GM19043 (cell line): Measurements from ENCODE around the gene UNC5B.
"Not testable (repeated sequence)": the region's sequence is repeated elsewhere in the genome, so short reads cannot be mapped to it uniquely, and the experiment has no call there.

Source experiments
- ATAC-seq: cut with Tn5 transposase; IDR thresholded peaks from one replicate; pipeline ENCODE4 v1.9.1; 2021; ENCODE audit warnings: low read depth; ENCODE audit not compliant: unreplicated experiment

UNC5B gene

GRCh38 chr10:71265201-71265575 lies 52.8 kb downstream of the UNC5B start:
- ATAC-seq = no peak

DNA sequence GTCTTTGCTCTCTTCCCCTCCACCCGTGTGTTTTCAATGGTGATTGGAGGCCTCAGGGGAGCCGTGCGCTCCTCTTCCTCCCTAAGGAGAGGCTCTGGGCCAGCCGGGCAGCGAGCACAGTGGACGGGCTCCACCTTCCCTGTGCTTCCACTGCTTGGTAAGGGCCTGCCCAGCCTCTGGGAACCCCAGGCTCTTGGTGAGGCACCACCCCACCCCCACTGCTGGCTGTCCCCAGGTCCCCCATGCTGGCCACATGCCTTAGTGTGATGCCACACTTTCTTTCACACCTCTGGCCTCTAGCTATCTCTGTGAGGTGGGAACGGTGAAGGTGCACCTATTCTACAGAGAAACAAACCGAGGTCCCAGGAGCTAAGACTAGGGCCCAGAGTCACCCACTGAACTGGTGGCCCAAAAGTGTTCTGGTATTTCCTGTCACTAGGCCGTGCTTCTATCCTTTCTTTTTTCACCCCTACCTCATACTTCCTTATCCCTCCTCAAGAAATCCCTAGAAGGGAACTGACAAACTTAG lies 53.3 kb downstream of the UNC5B start:
- no peak for ATAC-seq

GRCh38 chr10:71266147-71266917 lies 54.0 kb downstream of the UNC5B start:
- no peak for ATAC-seq

DNA sequence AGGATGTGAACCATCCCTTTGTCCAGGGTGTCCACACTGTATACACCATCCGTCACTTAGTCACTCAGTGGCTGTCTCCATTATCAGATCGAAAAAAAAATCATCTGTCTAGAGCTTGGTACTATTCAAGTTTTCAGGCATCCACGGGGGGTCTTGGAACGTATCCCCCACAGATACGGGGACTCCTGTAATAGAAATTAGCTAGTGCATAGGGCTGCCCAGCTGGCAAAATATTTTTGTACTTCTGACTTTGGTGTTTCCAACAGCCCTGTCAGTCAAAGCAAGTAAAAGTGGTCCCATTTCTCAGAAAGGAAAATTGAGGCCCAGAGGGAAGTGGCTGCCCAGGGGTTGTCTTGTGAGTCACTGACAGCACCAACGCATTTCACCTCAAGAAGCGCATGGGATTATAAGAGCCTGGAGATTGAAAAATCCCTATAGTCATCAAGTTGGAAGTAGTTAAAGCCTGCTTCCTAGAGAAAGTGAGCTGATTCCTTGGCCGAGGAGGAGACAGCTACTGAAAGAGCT lies 54.6 kb downstream of the UNC5B start:
- ATAC-seq = no peak

GRCh38 chr10:71267508-71268240 lies 55.3 kb downstream of the UNC5B start:
- no peak for ATAC-seq

DNA sequence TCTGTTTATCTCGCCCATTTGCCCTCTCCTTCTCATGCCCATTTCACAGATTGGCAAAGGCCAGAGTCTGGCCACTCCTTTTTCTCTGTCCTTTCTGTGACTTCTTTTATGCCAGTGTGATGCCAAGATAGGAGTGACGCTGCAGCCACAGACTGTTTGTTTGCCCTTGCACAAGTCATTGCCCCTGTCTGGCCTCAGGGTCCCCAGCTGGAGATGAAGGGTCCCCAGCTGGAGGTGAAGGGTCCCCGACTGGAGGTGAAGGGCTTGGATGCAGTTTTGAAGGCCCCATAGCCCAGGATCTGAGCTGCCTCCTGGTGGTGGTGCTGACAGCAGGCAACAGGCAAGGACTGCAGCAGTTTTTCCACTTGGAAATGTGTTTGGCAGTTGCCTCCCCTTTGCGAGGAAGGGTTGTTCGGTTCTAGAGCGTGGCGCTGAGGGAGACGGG lies 55.9 kb downstream of the UNC5B start:
- ATAC-seq = no peak

DNA sequence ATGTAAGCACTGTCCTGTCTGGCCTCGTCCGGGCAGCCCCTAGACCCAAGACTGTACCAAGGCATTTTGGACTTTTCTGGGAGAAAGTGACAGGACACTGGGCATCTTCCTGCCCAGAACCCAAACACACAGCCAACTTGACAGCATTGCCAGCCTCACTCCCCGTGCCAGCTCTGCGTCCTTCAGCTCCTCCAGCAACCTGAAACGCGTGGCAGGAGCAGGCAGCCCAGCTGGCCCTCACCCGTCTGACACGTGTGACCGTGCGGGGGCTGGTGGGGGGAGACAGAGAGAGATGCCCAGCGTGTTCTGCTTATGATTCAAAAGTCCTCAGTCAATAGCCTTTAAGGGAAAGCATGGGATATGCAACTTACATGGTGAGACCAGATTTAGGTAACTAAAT lies 56.4 kb downstream of the UNC5B start:
- no peak for ATAC-seq

GRCh38 chr10:71269301-71270288 lies 57.2 kb downstream of the UNC5B start:
- no peak for ATAC-seq

DNA sequence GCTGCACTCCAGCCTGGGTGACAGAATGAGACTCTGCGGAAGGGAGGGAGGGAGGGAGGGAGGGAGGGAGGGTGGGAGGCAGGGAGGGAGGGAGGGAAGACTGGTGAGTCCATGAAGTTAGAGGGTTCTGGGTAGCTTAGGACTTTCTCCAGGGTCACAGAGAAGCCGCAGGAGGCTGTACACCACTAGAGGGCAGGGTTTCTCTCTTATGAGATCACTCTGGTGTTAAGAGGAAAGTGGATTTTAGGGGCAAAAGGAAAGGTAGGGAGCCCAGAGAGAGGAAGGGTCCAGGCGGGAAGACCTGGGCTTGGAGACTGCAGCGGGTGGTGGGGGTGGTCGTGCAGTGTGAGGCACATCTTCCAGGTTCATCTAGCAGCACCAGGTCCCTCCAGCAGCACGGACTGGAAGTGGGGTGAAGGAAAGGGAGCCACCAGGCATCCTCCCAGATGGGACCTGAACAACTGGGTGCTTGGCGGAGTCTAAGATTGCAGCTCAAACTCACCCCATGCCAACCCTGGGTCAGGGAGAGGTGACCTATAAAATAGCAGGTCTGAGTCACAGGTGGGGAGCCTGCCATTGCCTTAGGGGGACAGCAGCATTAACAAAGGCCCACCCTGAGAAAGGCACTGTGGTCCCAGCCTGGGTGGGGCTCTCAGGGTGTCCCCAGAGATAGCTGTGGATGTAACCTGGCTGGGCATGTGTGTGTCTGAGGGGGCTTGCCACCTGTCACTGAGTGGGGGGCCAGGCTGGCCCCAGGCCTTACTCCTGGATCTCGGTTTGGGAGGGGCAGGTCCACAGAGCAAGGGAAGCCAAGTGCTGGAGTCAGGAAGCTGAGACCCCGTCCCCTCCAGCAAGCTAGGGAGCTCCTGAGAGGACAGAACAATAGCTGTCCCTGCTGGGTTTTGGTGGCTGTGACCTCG lies 58.2 kb downstream of the UNC5B start:
- ATAC-seq = no peak

- ATAC-seq = no peak
Observed at GRCh38 chr10:71271662-71272055, 59.3 kb downstream of the UNC5B start.

DNA sequence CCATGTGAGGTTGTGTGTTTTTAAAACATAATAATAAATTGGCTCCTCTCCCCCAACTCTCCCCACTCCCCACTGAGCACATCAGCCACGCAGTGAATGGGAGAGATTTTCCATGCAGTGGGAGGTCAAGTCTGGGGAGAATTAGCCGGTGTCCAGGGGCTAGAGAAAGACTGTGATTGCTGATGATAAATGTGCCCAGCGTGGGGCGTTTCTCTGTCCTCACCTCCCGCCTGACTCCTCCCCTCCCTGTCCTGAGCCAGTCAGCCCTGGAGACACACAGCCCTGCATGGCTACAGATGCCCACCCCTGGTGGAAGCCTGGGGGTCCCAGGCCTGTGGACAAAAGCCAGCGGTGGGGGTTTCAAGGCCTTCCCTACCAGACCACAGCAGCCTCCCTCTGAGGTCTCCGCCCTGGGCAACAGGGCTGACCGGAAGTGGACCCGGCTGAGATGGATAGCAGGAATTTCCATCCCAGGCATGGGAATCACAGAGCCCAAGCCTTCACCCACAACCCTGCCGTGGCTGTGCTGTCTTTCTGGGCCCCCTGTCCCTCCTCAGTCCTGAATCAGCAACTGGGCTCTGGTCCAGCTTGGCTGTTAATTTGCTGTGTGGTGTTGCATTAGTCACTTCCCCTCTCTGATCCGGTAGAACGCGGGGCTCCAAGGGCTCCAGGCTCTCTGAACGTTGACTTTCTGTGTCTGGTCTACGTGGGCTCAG lies 59.8 kb downstream of the UNC5B start:
- ATAC-seq = no peak

- not testable (repeated sequence) for ATAC-seq
Observed at GRCh38 chr10:71272974-71273373, 60.6 kb downstream of the UNC5B start.

- ATAC-seq = no peak
Observed at GRCh38 chr10:71273506-71273905, 61.1 kb downstream of the UNC5B start.

DNA sequence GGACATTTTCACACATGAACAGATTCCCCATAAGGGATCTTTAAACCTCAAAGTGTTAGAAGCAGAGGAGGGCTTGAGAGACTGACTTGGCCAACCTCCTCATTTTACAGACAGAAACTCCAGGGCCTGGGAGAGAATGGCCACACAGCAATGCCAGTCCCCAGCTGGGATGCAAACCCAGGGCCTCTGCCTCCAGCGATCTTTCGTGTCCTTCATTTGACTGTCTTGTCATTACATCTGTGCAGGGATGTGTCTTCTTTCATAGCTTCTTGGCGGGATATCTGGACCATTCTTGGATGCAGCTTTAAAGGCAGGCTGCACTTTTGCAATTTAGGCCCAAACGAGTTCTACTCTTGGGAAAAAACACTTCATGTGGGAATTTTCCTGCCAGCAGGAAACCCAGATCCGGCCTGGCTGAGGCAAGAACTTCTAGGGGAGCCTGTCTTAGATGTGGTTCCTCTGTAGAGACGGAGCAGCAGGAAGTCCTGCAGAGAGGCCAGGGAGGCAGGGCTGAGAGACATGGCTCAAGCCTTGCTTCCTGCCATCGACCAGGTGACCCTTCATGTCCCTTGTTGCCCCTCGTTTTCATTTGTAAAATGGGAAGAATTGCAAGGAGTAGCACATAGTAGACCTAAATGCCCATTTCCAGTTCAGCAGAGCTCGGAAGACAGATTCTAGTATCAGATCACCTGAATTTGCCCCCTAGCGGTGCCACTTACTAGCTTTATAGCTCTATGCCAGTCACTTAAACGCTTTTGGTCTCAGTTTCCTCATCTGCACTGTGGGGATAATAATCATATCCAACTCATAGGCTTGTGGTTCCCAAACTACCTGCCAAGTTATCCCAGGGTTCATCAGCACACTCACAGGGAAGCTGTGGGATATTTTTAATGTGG lies 62.8 kb downstream of the UNC5B start:
- ATAC-seq = no peak

DNA sequence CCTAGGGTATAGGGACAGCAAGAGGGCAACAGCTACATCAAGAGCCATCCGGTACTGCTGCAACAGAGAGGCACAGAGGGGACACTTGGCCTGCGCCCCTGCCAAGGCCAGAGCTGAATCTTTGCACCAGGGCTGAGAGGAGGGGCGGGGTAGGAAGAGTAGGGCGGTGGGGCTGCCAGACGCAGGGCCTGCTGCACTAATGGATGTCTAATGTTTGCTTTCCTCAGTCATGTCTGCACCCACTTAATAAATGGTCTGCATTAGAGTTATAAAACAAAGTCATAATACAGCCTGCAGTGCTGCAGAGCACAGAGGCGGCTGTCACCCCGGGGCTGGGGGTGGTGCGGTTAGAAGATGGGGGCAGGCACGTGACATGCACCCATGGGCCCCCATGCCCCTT lies 64.5 kb downstream of the UNC5B start:
- no peak for ATAC-seq

DNA sequence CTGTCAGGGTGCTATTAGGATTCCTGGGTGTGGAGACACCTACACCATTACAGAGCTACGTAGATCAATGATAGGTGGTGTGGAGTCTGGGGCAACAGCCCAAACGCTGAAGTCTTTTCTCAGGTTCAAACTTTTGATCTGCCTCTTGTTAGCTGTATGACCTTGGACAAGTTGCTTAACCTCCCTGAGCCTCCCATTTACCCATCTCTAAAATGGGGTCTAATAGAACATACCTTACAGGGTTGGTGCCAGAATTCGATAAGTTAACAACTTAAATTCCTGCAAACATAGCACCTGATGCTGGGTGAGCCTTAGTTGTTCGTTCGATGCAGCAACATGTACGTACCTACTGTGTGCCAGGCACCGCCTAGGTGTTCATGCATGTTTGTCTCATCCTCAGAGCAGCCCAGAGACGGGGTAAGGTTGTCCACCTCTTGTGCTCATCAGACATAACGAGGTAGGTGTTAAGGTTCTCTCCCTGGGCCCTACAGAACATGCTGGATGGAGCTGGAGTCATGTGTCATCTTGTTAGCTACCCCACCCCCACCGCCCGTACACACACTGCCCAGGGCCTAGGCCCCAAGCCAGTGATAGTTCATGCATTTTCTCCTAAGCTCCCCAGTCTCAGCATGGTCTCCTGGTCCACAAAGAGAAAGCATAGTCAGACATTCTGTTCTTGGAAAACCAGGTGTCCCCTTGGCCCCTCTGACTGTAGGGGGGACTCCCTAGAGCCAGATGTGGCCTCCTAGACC lies 65.7 kb downstream of the UNC5B start:
- no peak for ATAC-seq
